ENCODE data around the gene TACC3. TPM values are rescaled to one million over a fixed set of nuclear protein-coding genes. Genes with fewer than 3 reads are reported as not detected.

Gene TACC3
- total and polyA plus RNA-seq, 2 of the 8 experiments (the other 6 are each of a cell fraction or from before 2014, with no cell fraction given) = 73.8 to 148 TPM

- Histone ChIP-seq H3K4me1 (replicated peaks in 1 of 4; ENCODE audit: control insufficient read depth in 3 of 4, insufficient read depth in 4 of 4, low read length in 3 of 4) (no peaks in the 10 kb centered on the region), H3K9ac (replicated peaks in 1 of 4; ENCODE audit: extremely low read depth in 1 of 4, low read depth in 3 of 4, low read length in 3 of 4) (no peak overlapping the region), H3K9me3 (ENCODE audit: insufficient read depth in 2 of 2, low read depth in 1 of 2, low read length in 1 of 2) (no peaks in the 10 kb centered on the region), H4K20me1 (replicated peaks in 1 of 2; ENCODE audit: control insufficient read depth in 1 of 2, insufficient read depth in 2 of 2, low read length in 2 of 2) (peaks cover 23 to 29% of the 10 kb centered on the region in 2 experiments), H3K4ac (replicated peaks; ENCODE audit: insufficient read length, low read depth, low read length) (no peak overlapping the region), H3K79me2 (ENCODE audit: control insufficient read depth in 1 of 2, insufficient read depth in 2 of 2, low read length in 2 of 2) (peaks cover 0 to 22% of the 10 kb centered on the region in 2 experiments; a peak in 2 of 4 replicates), H3K4me2 (ENCODE audit: insufficient read depth in 1 of 2, low read depth in 2 of 2, low read length in 2 of 2) (no peak overlapping the region), H3K23ac (ENCODE audit: insufficient read length) (no peak overlapping the region), H2AK5ac (ENCODE audit: low read depth, low read length) (no peak overlapping the region), H4K5ac (ENCODE audit: insufficient read length, low read depth, low read length) (no peak overlapping the region), H2BK12ac (ENCODE audit: low read depth, low read length) (no peak overlapping the region), H3K14ac (ENCODE audit: insufficient read length) (no peak overlapping the region), H4K91ac (replicated peaks; ENCODE audit: insufficient read length, low read length) (no peak overlapping the region), H2BK120ac (replicated peaks; ENCODE audit: low read depth, low read length) (no peak overlapping the region), H3K23me2 (ENCODE audit: low read depth, low read length) (no peaks in the 10 kb centered on the region), H3K27ac (ENCODE audit: low read depth, low read length) (no peak overlapping the region), H4K8ac (ENCODE audit: extremely low read depth, insufficient read depth, low read length) (no peak overlapping the region), H3K36me3 (ENCODE audit: control insufficient read depth in 2 of 4, insufficient read depth in 4 of 4, low read length in 3 of 4) (peaks cover 55 to 83% (median 73%) of the 10 kb centered on the region in 4 experiments), H2AFZ (ENCODE audit: low read length) (no peak overlapping the region), H2BK20ac (ENCODE audit: low read length) (no peak overlapping the region), H3K18ac (ENCODE audit: extremely low read depth, low read length) (no peak overlapping the region), H3K4me3 (ENCODE audit: extremely low read depth in 1 of 4, insufficient read depth in 2 of 4, low read depth in 3 of 4, low read length in 4 of 4) (no peak overlapping the region), H3K79me1 (ENCODE audit: low read depth, low read length) (peaks cover 9% of the 10 kb centered on the region), H3K56ac (replicated peaks; ENCODE audit: insufficient read length, low read depth, low read length) (no peak overlapping the region), H2BK5ac (ENCODE audit: low read depth, low read length) (no peak overlapping the region), H2BK15ac (ENCODE audit: low read length) (no peak overlapping the region), H3K27me3 (replicated peaks in 1 of 4; ENCODE audit: control insufficient read depth in 3 of 4, extremely low read depth in 1 of 4, insufficient read depth in 3 of 4, low read length in 3 of 4) (no peaks in the 10 kb centered on the region)
- FAIRE-seq = no peak
- ChIA-PET POLR2A (ENCODE audit: partially characterized antibody) (interaction anchor here (0.9 to 2.7 kb wide), 2 partner anchors 10 to 19 kb away, joined by 3 to 15 read pairs; partner anchors contain the start of genes SLBP, TACC3 and TMEM129), CTCF (ENCODE audit: partially characterized antibody) (interaction anchor here (1.2 to 18.6 kb wide), 10 partner anchors 10 to 118 kb away, joined by 3 to 326 read pairs (median 10); no protein-coding TSS in a partner anchor)
- DNase-seq (ENCODE audit: low read depth in 1 of 2, low spot score in 2 of 2) = no peak
- TF ChIP-seq SIN3A (conservative IDR thresholded peaks at IDR 0.05 in 1 of 2, IDR thresholded peaks at IDR 0.05 in 1 of 2; ENCODE audit: low read depth in 1 of 2, low read length in 2 of 2) = no peak
- TF ChIP-seq BCL11A (IDR thresholded peaks at IDR 0.05; ENCODE audit: low read depth in 2 of 2, low read length in 2 of 2) = no peak
- no peak for TF ChIP-seq TEAD4 (IDR thresholded peaks at IDR 0.05; ENCODE audit: low read depth, low read length)
- TF ChIP-seq CBX5 (IDR thresholded peaks at IDR 0.05; ENCODE audit: low read depth, low read length) = no peak
- TF ChIP-seq HDAC6 (IDR thresholded peaks at IDR 0.05; ENCODE audit: low read depth, low read length) = no peak
- TF ChIP-seq SUZ12 (IDR thresholded peaks at IDR 0.05; ENCODE audit: low read length) = no peak
- no peak for TF ChIP-seq YY1 (IDR thresholded peaks at IDR 0.05; ENCODE audit: low read depth, low read length)
- no peak for TF ChIP-seq ATF3 (IDR thresholded peaks at IDR 0.05; ENCODE audit: insufficient read depth, low read depth, low read length)
- no peak for TF ChIP-seq SRF (IDR thresholded peaks at IDR 0.05; ENCODE audit: low read depth, low read length)
- TF ChIP-seq JUN (IDR thresholded peaks at IDR 0.05; ENCODE audit: low read depth, low read length) = no peak
- TF ChIP-seq FOSL1 (IDR thresholded peaks at IDR 0.05; ENCODE audit: insufficient read depth, low read depth, low read length) = no peak
- no peak for TF ChIP-seq JUND (IDR thresholded peaks at IDR 0.05; ENCODE audit: low read length)
- no peak for TF ChIP-seq TBP (IDR thresholded peaks at IDR 0.05; ENCODE audit: low read depth, low read length)
- no peak for TF ChIP-seq CREB1 (IDR thresholded peaks at IDR 0.05)
- 94% methylated on average over 10 of the region's 10 CpGs; no CpG with 5 or more reads in 1 of the 2 experiments for WGBS, 2 experiments (ENCODE audit: extremely low coverage in 1 of 2, insufficient coverage in 1 of 2, insufficient read length in 1 of 2, insufficient replicate concordance in 2 of 2, low coverage in 1 of 2, low lambda C conversion rate in 2 of 2, missing lambda C conversion rate in 1 of 2)
Measured at GRCh38 chr4:1731180-1731579, 9.9 kb downstream of the TACC3 start.
